GM12878 (cell line): ENCODE data around the gene ART5. TPM values are rescaled to one million over a fixed set of nuclear protein-coding genes. Genes with fewer than 3 reads are reported as not detected.

Experiments
- ATAC-seq: fragments of 200-7000 bp; cut with Tn5 transposase; 3 replicates; pipeline ENCODE4 v1.9.1; 2020; ENCODE audit warnings: mild to moderate bottlenecking, moderate library complexity
- Bru-seq: library from RNA; stranded (reverse); fragments of 400-500 nt; gene quantifications from one replicate; lab custom pipeline; 2021; lab: Mats Ljungman, UMichigan
- BruChase-seq, 2 experiments: library from RNA; stranded (reverse); fragments of 400-500 nt; gene quantifications; one replicate each; lab custom pipeline; 2021; lab: Mats Ljungman, UMichigan
- BruUV-seq: library from RNA; stranded (reverse); fragments of 400-500 nt; replicated peaks from 2 replicates; lab custom pipeline; 2021; lab: Mats Ljungman, UMichigan
- CTCF ChIA-PET: fragments of 300-600 bp; sonication (Branson Sonifier 250); formaldehyde crosslinking; extraction: SDS; loops from one replicate; lab custom pipeline; 2021; ENCODE audit warnings: inconsistent platforms; lab: Yijun Ruan, JAX
- POLR2A ChIA-PET: fragments of 350-600 bp; formaldehyde crosslinking; extraction: SDS; loops from one replicate; lab custom pipeline; 2021; ENCODE audit warnings: inconsistent platforms; lab: Charles Lee
- RAD21 ChIA-PET: fragments of 300-600 bp; sonication (Branson Sonifier 250); formaldehyde crosslinking; loops from one replicate; lab custom pipeline; 2023; ENCODE audit warnings: antibody characterized with exemption; ENCODE audit not compliant: unreplicated experiment; lab: Charles Lee
- SMC1A ChIA-PET: fragments of 300-600 bp; sonication (Branson Sonifier 250); formaldehyde crosslinking; loops from one replicate; lab custom pipeline; 2023; ENCODE audit not compliant: unreplicated experiment, uncharacterized antibody; lab: Charles Lee
- DNase-seq: peaks from one replicate; pipeline ENCODE4 v3.0.0-alpha.2; 2011; ENCODE audit warnings: low read depth, low spot score
- FAIRE-seq: peaks from 3 replicates; lab custom pipeline; 2011; peaks lifted over from hg19 to GRCh38; lab: Jason Lieb, UNC
- H2AFZ ChIP-seq: 2 replicates; pipeline ENCODE4 v1.6.0; 2011; ENCODE audit warnings: low read depth, low read length, control low read depth; ENCODE audit not compliant: control insufficient read depth
- H3K27ac ChIP-seq: 2 replicates; pipeline ENCODE4 v1.5.1; 2011; ENCODE audit warnings: control low read depth; ENCODE audit not compliant: control insufficient read depth, insufficient read depth
- H3K27me3 ChIP-seq, 2 experiments: replicated peaks in 1 of 2; 2 replicates each; pipeline versions ENCODE4 v1.6.0 to v1.6.1; 2011; ENCODE audit warnings: low read length in 1 of 2; ENCODE audit not compliant: control insufficient read depth in 2 of 2, insufficient read depth in 2 of 2
- H3K36me3 ChIP-seq, 2 experiments: 2 replicates each; pipeline ENCODE4 v1.5.1; 2011; ENCODE audit warnings: low read length in 1 of 2; ENCODE audit not compliant: control insufficient read depth in 2 of 2, insufficient read depth in 2 of 2
- H3K4me1 ChIP-seq: 2 replicates; pipeline ENCODE4 v1.6.1; 2011; ENCODE audit warnings: mild to moderate bottlenecking, low read length, moderate library complexity, mixed read lengths; ENCODE audit not compliant: control insufficient read depth, insufficient read depth
- H3K4me2 ChIP-seq: 2 replicates; pipeline ENCODE4 v1.6.0; 2011; ENCODE audit warnings: control low read depth; ENCODE audit not compliant: control insufficient read depth, insufficient read depth
- H3K4me3 ChIP-seq: fragments of 200-600 bp; sonication (generic); 2 replicates; pipeline ENCODE4 v1.5.1; 2016
- H3K79me2 ChIP-seq: 2 replicates; pipeline ENCODE4 v1.6.0; 2011; ENCODE audit warnings: low read length; ENCODE audit not compliant: control insufficient read depth, insufficient read depth
- H3K9ac ChIP-seq: 2 replicates; pipeline ENCODE4 v1.8.0; 2011; ENCODE audit warnings: low read length, control low read depth, mixed read lengths; ENCODE audit not compliant: control insufficient read depth, insufficient read depth
- H3K9me3 ChIP-seq: replicated peaks from 3 replicates; pipeline ENCODE4 v1.5.1; 2011; ENCODE audit warnings: mild to moderate bottlenecking, low read length; ENCODE audit not compliant: control insufficient read depth, insufficient read depth
- H4K20me1 ChIP-seq: 2 replicates; pipeline ENCODE4 v1.6.0; 2011; ENCODE audit not compliant: control insufficient read depth, insufficient read depth
- EGR1 ChIP-seq, 2 experiments: IDR thresholded peaks; 1 replicate in 1 of 2; 2 replicates in 1 of 2; pipeline ENCODE4 v1.6.1; 2011 to 2012; ENCODE audit warnings: low read depth in 2 of 2, low read length in 2 of 2, borderline replicate concordance in 1 of 2, mild to moderate bottlenecking in 1 of 2, moderate library complexity in 1 of 2
- SREBF2 ChIP-seq: IDR thresholded peaks from 2 replicates; pipeline ENCODE4 v1.6.1; 2012; ENCODE audit warnings: mild to moderate bottlenecking, low read length
- ZNF592 ChIP-seq: fragments of 450-650 bp; IDR thresholded peaks from 2 replicates; pipeline ENCODE4 v1.6.1; 2017; ENCODE audit warnings: mild to moderate bottlenecking, moderate library complexity
- WGBS: methylation state at CpG from one replicate; pipeline ENCODE4 v1.1.6; 2016; ENCODE audit warnings: low lambda C conversion rate; ENCODE audit not compliant: insufficient replicate concordance, insufficient coverage; ENCODE audit errors: missing lambda C conversion rate; 5-methylcytosine and 5-hydroxymethylcytosine counted together
- in situ Hi-C: fragments of 300-500 bp; cut with MboI; formaldehyde crosslinking; loops from 9 replicates; pipeline ENCODE4 v1.14.3; 2018; ENCODE audit warnings: mixed read lengths
- intact Hi-C: fragments of 100-400 bp; cut with micrococcal nuclease; formaldehyde crosslinking; loops from one replicate; pipeline ENCODE4 v1.14.2; 2022; ENCODE audit not compliant: unreplicated experiment
- long read RNA-seq, 2 experiments: library from polyadenylated mRNA; unstranded; transcript quantifications; one replicate each; pipeline ENCODE4 v2.0.0, GENCODE V29; 2019 to 2020
- polyA minus RNA-seq, 3 experiments: library from RNA; depleted of rRNA, polyadenylated mRNA; stranded (reverse); fragments of >200 nt; gene quantifications; 2 replicates each; pipeline ENCODE4 v1.2.3, GENCODE V29; 2011
- polyA plus RNA-seq, 11 experiments: library from polyadenylated mRNA; depleted of rRNA in 4 of 11; unstranded in 6 of 11; stranded (reverse) in 5 of 11; fragments of >200 nt; fragmentation: Nextera tagmentation in 4 of 11; fragmentation: Illumina TruSeq in 1 of 11; extraction: Ambion mirVana in 4 of 11; extraction: Trizol in 1 of 11; gene quantifications; 1 replicate in 1 of 11; 2 replicates in 10 of 11; pipeline versions ENCODE4 v1.2.1 to v1.2.3, GENCODE V29; 2011 to 2016; ENCODE audit warnings: inconsistent platforms in 2 of 11, missing spikeins in 2 of 11, low read depth in 1 of 11
- total RNA-seq, 4 experiments: library from RNA; depleted of rRNA in 3 of 4; stranded (reverse); fragments of >200 nt in 3 of 4; fragmentation: Illumina TruSeq in 1 of 4; extraction: Trizol in 1 of 4; gene quantifications; 2 replicates each; pipeline versions ENCODE4 v1.2.1 to v1.2.3, GENCODE V29; 2013 to 2021

Gene ART5
- total RNA-seq (2013; cell fraction: nucleolus; rRNA removed), result not detected in 2 replicates
- total RNA-seq (2014; rRNA removed) (not detected in 2 replicates), total RNA-seq (2014; rRNA removed; fragmentation: Illumina TruSeq; extraction: Trizol) (not detected in 2 replicates), total RNA-seq (2021) (not detected in 2 replicates), polyA plus RNA-seq (2011; rRNA removed) (not detected in 2 replicates), polyA plus RNA-seq (2014; fragmentation: Illumina TruSeq; extraction: Trizol) (not detected in 2 replicates), polyA plus RNA-seq (2014; fragmentation: Nextera tagmentation; extraction: Ambion mirVana) (not detected), polyA plus RNA-seq (2014; rRNA removed) (0.06 TPM in 1 of 2 replicates, not detected in the other), polyA plus RNA-seq (2016; fragmentation: Nextera tagmentation; extraction: Ambion mirVana) (not detected), polyA minus RNA-seq (2011; rRNA and poly(A)+ RNA removed) (not detected in 2 replicates), Bru-seq, nascent RNA (not detected), BruChase-seq, experiment 1, labeled RNA remaining after a 6-hour chase (not detected), BruChase-seq, experiment 2, labeled RNA remaining after a 2-hour chase (percentile 14 among the genes with signal in this experiment)
- not detected for polyA plus RNA-seq (2011; ENCODE audit: low read depth)
- not detected in 2 replicates for polyA plus RNA-seq (2011; cell fraction: cytosol; rRNA removed)
- not detected in 2 replicates for polyA plus RNA-seq (2011; cell fraction: nucleus; rRNA removed)
- not detected in 2 replicates for polyA plus RNA-seq (2012)
- polyA minus RNA-seq (2011; cell fraction: cytosol; rRNA and poly(A)+ RNA removed), result not detected in 2 replicates
- polyA minus RNA-seq (2011; cell fraction: nucleus; rRNA and poly(A)+ RNA removed), result not detected in 2 replicates
- long read RNA-seq, experiment 1, result 0 reads
- long read RNA-seq, experiment 2, result 0 reads

GRCh38 chr11:3641701-3642070 lies at the start of gene ART5:
TSS of gene ART5 (minus strand) at chr11:3641992. CDS start at chr11:3641862, 130 bp downstream.
- peak within 1 kb of the TSS; percentile 73 for H3K4me2 ChIP-seq
- no peak for TF ChIP-seq ZNF592
- TF ChIP-seq SREBF2, result no peak
- TF ChIP-seq EGR1 (IDR thresholded peaks at IDR 0.05; ENCODE audit: borderline replicate concordance in 1 of 2, low read depth in 2 of 2, low read length in 2 of 2), result 0 out of 3 replicates have a peak, but pooled peaks of 1 of the 2 experiments have one; percentile 4
- POLR2A ChIA-PET, result no interaction called here
- peak within 1 kb of the TSS; percentile 46 for H2AFZ ChIP-seq
- H3K4me3 ChIP-seq, result no peak within 1 kb of the TSS; the same call in 1 of the 2 replicates
- RAD21 ChIA-PET, result no interaction called here
- ATAC-seq (no peak), DNase-seq (no peak), FAIRE-seq (no peak)
- CTCF ChIA-PET, result no interaction called here
- H3K79me2 ChIP-seq, result no peaks in the 10 kb centered on the region
- 50% methylated on average over 20 of the region's 21 CpGs for WGBS
- intact Hi-C loops (no loop called here), in situ Hi-C loops (no loop called here)
- no peak within 1 kb of the TSS for H3K9ac ChIP-seq
- H4K20me1 ChIP-seq, result no peaks in the 10 kb centered on the region
- H3K27ac ChIP-seq, result no peak within 1 kb of the TSS
- peaks cover 2% of the 10 kb centered on the region; the same call in 1 of the 2 replicates for H3K4me1 ChIP-seq
- no TSS peak for BruUV-seq
- H3K9me3 ChIP-seq, result no peaks in the 10 kb centered on the region; the same call in 2 of the 3 replicates
- no peaks in the 10 kb centered on the region for H3K36me3 ChIP-seq
- H3K27me3 ChIP-seq, result no peaks in the 10 kb centered on the region; a peak in 2 of 4 replicates
- SMC1A ChIA-PET, result no interaction called here
